ENCODE results near the gene UCKL1.
"Not testable (repeated sequence)": the region's sequence is repeated elsewhere in the genome, so short reads cannot be mapped to it uniquely, and the experiment has no call there.

The UCKL1 gene

DNA sequence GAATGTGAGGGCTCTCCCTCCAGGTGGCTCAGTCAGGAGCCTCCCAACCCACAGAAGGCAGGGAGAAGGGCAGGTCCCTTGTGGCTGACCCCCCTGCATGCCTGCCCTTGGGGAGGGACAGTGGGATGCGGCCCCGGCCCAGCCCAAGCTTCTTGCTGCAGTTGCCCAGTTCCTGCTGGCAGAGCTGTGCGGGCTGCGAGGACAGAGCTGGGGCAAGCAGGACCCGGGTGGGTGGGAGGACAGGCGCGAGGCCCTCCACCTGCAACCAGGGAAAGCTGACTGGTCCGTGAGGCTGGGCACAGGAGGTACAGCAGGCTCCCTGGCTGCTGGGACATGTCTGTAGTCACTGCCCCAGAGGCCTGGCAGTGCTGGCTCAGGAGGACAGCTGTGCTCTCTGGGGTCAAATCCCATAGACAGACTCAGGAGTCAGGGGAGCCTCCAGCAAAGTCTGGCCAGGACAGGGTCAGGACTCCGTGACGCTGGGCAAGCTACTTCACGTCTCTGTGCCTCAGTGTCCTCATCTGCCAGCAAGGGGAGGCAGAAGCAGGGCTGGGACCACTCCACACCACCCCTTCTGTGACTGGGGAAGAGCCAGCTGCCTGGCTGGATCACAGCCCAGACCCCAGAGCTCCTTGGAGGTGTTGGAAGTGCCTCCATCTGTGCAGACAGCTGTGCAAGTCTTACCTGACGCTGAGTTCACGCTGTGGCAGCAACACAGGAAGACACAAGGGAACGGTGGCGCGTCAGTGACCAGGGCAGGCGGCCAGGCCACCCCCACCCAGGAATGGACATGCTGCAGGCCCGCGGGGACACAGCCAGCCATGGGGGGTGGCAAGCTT, 13.0 kb downstream of the UCKL1 start:
- no peak for DNase-seq (ENCODE audit: low spot score)

DNA sequence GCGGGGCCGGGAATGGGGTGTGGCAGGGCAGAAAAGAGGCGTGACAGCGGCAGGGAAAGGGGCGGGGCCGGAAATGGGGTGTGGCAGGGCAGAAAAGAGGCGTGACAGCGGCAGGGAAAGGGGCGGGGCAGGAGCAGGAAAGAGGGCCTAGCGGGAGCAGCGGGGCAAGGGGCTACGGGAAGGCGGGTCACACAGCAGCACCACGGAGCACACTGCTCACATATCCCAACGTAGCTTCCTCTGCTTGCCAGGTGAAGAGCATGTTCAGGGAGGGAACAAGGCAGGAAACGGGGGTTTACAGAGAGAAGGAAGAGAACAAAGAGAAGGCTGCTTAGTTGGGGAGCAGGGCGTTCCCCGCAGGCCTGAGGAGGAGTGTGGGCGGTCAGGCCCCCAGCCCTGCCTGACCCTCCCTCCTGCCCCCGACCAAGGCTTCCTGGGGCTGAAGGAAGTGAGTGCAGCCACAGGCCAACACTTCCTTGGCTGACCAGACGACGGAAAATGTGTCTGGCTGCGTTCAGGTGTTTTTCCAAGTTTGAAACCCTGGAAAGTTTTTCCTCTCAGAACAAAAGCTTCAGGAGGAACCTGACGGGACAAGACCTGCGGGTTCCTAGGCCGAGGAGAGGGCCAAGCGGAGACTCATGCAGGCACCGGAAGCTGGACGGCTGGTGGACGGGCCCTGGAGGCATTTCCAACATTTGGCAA, 13.8 kb downstream of the UCKL1 start:
- peak; percentile 77 for DNase-seq (ENCODE audit: low spot score)

DNA sequence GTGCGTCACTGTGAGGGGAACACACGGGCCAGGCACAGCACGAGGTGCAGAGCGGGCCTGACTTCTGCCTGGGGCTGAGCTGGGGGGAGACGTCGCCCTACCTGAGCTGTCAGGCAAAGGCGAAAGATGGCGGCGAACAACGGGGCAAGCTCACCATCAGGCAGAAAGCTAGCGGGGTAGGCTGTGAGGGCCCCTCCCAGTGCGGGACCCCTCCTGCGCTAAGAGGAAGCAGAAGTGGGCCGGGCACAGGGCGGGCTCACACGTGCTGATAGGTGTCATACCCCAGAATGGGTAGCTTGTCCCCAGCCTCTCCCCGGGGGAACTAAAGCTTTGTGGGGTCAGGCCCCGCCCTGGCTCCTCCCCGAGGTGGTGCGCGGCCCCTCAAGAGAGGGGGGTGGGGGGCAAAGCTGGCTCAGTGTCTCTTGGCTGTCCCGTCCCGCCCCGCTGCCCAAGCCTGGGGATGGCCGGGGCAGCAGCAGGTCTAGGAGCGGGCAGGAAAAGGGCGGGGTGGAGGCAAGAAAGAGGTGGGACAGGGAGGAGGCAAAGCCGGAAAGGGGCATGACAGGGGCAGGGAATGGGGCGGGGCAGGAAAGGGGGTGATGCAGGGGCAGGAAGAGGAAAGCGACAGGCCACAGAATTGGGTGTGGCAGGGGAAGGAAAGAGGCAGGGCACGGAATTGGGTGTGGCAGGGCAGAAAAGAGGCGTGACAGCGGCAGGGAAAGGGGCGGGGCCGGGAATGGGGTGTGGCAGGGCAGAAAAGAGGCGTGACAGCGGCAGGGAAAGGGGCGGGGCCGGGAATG, 14.7 kb downstream of the UCKL1 start:
- DNase-seq (ENCODE audit: low spot score), result peak; percentile 47

DNA sequence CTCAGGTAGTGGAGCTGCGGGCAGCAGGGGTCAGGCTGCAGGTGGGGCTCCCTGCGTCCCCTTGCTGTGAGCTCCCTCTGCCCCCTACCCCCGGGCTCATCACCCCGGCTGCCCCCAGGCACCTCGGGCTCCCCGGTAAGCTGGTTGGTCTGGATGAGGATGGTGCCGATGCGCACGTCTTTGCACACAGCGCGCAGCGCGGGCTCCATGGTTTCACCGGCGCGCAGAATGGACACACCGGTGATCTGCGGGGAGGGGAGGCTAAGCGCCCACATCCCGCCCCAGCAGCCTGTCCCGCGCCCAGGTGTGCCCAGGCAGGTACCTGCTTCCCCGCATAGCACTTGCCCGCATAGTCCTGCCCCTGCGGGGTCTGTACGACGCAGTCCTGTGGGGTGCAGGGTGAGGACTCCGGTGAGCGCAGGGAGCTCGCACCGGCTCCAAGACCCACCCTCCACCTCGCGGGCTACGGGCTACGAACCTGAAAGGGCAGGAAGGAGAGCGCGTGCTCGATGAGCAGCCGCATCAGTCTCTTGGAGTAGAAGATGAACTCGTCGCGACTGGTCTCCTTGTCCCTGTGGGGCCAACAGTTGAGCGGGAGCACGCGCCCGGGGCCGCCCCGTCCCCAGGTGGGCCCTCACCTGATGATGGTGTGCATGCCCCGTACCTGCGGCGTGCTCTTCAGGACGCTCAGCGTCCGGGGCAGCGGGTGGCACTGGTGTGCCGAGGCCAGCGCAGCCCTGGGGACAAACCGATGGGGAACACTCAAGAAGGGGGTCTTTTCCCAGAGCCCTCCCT, 15.5 kb downstream of the UCKL1 start:
- no peak for DNase-seq (ENCODE audit: low spot score)

DNA sequence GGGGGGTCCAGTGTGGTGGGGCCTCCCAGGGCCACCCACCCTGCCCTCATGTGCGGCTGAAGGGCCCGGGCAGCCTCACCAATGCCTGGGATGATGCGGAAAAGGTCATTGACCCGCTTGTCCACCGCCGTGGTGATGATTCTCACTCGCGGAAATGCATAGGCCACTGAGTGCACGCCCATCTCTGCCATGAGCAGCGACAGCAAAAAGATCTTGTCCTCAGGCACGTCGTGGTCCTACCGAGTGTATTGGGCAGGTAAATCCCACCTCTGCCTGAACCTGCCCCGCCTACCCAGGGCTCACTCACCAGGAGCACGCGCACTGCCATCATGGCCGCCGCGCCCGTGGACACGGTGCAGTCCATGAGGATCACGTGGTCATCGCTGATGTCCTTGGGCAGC, 16.1 kb downstream of the UCKL1 start:
- DNase-seq (ENCODE audit: low spot score), result no peak

DNA sequence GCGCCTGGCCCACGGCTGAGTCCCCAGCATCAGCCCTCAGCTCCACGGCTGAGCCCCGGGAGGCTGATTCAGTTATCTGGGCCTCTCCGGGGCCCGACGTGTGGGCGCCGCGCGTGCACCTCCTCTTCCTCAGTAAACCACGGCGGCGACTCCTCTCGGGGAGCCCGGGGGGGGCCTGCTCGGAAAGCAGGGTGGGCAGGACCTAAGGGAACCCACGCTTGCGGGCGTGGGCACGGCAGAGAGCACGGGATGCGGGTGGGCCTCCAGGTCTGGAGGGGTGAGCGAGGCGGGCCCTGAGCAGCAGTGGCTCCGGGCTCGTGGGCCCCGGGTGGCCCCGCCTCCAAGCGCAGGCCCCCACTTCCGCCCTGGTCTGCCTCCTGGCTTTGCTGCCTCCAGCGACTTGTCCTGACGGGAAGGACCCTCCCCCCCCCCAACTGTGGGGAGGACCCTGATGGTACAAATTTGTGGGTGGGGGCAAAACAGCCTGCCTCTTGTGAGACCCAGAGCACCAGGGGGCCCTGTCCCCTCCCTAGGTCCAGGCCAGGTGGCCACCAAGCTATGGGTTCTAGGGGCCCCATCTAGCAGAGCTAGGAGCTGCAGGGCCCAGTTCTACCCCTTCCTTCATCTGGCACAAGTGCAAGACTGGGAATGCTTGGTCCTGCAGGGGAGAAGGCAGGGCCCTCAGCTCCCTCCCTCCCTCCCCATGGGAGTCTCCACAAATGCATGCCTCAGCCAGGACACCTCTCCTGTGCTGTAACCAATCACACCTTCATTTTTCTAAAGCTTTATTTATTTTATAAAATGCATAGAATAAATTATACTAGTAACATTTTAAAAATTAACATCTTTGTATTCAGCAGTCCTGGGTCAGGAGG, 16.9 kb downstream of the UCKL1 start:
- DNase-seq (ENCODE audit: low spot score), result no peak

DNA sequence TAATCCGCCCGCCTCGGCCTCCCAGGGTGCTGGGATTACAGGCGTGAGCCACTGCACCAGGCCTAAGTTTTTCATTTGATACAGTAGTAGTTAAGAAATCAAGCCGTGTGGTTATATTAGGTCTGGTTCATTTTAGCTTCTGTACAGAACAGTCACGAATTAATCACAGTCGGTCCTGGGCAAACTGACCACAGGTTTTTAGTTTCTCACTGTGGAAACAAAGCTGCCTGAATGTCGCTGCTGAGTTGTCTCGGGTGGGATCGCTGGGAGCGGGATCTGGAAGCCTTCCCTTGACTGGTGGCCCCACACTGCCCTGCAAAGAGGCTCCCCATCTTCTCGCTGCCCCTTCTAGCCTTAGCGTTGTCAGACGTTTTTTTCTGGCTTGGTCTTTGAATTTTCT, 18.6 kb downstream of the UCKL1 start:
- DNase-seq (ENCODE audit: low spot score), result no peak

DNA sequence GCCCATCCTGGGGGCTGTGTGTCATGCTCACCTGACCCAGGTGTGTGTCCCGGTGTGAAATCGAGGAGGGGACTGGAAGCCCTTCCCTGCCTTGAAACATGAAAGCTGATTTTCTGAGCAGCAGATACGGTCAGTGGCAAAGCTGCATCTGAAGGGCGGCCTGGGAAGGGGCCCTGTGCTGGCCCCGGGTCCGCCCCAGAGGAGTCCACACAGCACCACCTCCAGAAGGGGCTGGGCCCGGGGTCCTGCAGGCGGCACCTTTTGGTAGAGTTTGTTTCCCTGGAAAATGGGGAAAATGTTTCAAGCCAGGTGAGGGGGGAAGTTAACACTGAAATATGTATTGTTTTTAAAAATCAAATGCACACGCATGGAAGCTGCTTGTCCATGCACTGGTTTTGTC, 20.8 kb downstream of the UCKL1 start:
- DNase-seq (ENCODE audit: low spot score), result no peak

DNA sequence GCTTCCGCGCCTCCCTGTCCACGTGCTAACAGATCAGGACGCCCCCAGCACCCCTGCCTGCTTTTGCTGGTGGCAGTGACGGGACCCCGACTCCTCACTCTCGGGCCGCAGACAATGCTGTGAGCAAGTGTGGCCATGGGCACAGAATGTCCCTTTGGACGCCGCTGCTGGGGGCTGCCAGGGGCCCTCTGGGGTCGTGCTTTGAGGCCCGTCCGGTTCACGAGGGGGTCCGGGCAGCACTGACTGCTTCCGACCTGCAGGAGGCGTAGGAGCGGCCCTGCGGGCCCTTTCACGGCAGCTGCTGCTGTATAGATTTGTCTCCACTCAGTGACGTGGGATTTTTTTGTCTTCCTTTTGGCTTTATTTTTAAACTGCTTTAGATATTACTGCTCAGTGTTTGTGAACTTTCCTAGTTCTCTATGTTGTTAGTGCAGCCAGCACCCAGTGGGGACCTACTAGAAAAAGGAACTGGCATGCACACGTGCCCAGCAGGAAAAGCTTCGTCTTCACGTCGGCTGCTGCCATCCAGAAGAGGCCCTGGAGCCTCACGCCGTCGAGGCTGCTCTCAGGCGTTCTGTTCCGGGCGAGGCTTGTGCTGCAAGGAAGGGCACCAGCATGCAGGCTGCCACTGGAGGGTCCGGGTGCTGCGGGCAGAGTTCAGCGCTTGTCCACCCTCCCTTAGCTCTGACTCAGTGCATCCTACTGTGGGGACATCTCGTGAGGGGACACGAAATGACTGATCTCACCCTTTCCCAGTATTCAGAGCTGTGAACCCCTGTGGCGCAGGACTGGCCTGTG, 21.7 kb downstream of the UCKL1 start:
- no peak for DNase-seq (ENCODE audit: low spot score)

DNA sequence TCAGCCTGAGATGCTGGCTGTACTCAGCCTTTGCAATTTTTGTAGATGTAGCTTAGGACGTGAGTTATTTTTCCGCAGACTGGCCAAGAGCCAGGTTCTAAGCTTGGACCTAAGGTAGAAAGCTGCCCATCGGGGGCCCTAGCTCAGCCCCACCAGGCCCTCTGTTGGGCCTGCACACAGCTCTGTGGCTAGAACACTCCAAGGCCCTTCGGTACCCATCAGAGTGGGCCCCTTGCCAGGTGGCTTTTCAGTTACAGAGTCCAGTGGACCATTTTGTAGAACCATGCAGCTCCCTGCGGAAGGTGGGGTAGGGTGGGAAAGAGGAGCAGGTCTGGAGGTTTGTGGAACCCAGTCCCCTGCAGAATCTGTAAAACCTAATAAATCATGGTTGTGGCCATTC, 22.6 kb downstream of the UCKL1 start:
- no peak for DNase-seq (ENCODE audit: low spot score)

DNA sequence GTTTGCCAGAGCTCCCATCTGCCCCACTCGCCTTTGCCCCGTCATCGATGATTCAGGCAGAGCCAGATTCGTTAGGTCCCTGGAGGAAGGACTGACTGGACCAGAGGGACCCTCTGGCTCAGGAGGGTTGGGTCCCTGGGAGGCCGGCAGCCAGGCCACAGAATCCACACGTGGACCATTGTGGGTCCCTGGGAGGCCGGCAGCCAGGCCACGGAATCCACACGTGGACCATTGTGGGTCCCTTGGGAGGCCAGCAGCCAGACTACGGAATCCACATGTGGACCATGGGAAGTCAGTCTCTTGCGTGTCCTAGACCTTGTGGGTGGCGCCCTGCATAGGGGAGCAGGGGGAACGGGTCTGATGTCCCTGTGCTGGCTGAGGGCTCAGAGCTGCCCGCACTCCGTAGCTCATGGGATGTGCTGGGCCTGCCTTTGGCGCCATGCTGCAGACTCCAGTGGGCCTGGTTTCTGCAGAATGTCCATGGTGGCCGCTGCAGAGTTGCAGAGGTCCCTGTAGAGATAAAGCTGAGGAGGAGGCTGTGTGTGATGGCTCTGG, 23.5 kb downstream of the UCKL1 start:
- DNase-seq (ENCODE audit: low spot score), result no peak

DNA sequence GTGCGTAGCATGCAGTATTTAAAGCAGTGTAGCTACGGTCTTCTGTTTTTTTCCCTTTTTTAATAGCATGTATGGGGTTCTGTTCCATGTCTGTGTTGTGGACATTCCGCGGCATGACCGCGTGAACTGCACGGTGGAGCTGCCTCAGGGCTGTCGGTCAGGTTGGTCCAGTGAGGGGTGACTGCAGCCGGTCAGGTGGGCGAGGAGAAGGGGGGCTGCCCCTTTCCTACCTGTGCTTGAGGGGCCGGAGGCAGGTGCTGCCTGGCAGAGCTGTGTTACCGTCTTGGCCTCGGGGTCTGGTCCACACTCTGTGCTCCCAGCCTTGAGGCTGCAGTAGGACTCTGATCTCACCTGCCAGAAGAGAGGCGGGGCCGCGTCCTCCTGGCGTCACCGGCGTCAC, 24.5 kb downstream of the UCKL1 start:
- DNase-seq (ENCODE audit: low spot score), result no peak

DNA sequence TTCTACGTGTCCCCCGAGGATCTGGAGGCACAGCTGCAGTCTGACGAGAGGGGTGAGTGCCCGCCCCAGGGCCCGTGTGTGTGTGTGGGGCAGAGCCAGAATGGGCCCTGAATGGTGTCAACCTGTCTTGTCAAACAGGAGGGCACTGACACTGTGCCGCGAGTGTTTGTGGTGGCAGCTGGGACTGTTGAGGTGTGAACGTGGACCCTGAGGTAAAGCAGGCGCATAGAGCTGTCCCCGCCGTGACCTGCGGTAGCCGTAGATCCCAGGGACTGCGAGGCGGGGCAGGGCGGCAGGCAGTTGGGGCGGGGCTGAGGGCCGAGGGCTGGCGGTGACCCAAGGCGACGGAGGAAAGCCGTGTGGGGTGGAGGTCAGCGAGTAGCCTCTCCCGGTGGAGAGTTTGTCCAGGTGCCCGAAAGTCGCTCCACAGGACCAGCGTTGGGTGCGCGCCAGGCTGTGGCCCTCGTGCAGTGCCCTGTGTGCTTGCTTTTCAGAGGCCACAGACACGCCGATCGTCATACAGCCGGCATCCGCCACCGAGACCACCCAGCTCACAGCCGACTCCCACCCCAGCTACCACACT, 25.2 kb downstream of the UCKL1 start:
- DNase-seq (ENCODE audit: low spot score), result no peak

DNA sequence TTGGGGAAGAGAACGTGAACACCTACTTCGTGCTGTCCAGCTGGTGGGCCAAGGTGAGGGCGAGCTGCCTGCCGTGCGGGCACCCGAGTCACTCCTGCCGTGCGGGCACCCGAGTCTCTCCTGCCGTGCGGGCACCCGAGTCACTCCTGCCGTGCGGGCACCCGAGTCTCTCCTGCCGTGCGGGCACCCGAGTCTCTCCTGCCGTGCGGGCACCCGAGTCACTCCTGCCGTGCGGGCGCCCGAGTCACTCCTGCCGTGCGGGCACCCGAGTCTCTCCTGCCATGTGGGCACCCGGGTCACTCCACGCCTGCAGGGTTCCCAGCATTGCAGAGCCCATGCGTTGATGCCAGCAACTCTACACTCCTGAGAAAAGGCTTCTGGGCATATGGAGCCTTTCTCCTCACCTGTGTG, 26.7 kb downstream of the UCKL1 start:
- not testable (repeated sequence) for DNase-seq (ENCODE audit: low spot score)

DNA sequence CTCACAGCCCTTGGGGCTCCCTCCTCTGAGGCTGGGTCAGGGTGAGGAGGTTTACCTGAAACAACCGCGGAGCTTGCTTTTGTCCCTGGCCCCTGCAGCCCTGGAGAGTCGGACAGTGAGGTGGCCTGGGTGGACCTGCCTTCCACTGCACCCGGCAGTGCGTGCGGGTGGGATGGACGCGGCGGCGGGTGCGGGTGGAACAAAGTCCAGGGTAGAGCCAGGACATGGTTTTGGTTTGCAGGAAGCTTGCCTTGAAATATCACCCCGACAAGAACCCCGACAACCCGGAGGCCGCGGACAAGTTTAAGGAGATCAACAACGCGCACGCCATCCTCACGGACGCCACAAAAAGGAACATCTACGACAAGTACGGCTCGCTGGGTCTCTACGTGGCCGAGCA, 27.1 kb downstream of the UCKL1 start:
- DNase-seq (ENCODE audit: low spot score), result no peak

DNA sequence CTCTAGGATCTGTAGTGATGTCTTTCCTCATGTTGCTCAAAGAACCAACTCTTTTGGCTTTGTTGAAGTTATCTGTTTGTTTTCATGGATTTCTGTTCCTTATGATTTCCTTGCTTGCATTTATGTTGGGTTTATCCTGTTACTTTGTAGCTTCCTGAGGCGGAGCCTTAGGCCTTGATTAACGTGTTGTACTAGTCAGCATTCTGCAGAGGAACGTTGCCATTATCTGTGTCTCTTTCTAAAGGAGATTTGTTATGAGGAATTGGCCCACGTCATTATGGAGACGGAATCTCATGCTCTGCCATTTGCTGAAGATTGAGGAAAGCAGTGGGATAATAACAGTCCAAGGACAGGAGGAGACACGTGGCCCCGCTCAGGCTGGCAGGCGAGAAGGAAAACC, 29.9 kb downstream of the UCKL1 start:
- no peak for DNase-seq (ENCODE audit: low spot score)

DNA sequence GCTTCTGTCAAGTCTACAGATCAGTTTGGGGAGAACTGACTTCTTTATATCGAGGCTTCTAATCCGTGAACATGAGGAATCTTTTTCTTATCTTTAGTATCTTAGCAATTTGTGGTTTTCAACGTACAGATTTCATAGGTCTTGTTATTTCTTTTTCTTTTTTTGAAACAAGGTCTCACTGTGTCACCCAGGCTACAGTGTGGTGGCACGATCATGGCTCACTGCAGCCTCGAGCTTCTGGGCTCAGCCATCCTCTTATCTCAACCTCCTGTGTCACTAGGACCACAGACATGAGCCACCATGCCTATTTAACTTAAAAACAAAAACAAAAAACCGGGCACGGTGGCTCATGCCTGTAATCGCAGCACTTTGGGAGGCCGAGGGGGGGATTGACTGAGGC, 32.0 kb downstream of the UCKL1 start:
- no peak for DNase-seq (ENCODE audit: low spot score)

DNA sequence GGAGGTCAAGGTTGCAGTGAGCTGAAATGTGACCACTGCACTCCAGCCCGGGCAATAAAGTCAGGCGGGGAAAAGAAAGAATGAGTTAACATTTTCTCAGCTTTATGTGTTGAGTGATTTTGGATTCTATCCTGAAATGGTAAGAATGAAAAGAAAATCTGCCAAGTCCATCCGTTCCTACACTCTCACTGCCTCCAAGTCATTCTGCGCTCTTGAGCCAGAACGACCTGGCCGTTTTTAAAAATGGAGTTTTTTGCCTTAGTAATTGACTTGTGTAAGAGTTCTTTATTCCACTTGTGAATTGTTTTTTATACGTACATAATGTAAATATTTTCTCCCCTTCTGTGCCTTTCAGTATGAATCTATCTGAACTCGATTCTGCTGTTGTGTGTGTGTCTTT, 32.6 kb downstream of the UCKL1 start:
- DNase-seq (ENCODE audit: low spot score), result no peak

DNA sequence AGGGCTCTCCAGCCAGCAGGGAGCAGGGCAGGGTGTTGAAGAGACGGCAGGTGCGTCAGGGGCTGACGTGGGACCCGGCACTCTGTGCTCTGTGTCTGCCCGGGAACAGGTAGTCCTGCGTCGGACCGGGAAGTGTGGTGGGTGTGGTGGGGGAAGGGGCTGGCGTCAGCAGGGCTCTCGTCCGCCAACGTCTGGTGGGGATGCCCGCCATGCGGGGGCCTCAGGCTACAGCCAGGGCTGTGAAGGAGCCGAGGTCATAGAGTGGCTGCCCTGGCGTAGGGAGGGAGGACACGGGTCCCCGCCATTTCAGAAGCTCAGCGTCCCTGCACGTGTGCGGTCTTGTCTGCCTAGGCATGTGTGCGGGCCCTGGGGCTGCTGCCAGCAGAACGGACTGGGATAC, 36.0 kb downstream of the UCKL1 start:
- DNase-seq (ENCODE audit: low spot score), result no peak

DNA sequence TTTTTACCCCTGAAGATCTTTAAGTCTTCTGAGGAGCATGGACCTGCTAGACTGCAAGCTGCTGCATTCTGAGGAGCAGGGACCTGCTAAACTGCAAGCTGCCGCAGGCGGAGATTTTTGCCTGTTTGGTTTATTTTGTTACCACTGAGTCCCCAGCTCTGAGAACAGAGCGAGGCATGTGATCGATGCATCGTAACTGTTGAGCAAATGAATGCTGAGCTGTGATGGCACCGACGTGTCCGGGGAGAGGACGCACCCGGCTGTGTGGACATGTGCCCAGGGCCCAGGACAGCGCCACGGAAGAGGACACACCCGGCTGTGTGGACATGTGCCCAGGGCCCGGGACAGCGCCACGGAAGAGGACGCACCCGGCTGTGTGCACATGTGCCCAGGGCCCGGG, 37.1 kb downstream of the UCKL1 start:
- no peak for DNase-seq (ENCODE audit: low spot score)
